B cell (primary cell): ENCODE results near the gene CDHR5.

Experiments
- EZH2 ChIP-seq: IDR thresholded peaks from 2 replicates; pipeline ENCODE4 v1.6.1; 2012; ENCODE audit warnings: borderline replicate concordance, low read depth, mild to moderate bottlenecking, moderate library complexity, low read length; ENCODE audit not compliant: insufficient read depth, poor library complexity, severe bottlenecking
- TF ChIP-seq, protein P1 (sequence below): fragments of 200-600 bp; IDR thresholded peaks from one replicate; pipeline ENCODE4 v1.8.0; 2022; ENCODE audit warnings: antibody characterized with exemption, mild to moderate bottlenecking

DNA sequence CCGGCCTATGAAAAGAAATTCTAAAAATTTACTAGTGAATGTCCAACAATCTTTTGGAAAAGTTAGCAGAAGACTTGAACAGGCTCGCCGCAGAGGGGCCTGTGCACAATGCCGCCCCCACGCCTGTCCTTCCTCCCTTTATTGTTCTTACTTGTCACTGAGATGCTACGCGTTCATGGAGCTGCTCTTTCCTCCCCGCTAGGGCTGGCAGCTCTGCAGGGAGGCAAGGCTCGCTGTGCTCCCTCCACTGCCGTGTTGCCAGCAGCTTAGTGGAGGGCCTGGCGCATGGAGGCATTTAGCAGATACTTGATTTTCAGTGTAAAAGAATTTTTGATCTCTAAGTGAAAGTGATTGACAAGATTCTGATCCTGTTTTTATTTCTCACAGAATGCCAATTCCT lies 33.8 kb downstream of the CDHR5 start:
- TF ChIP-seq, protein P1, sequence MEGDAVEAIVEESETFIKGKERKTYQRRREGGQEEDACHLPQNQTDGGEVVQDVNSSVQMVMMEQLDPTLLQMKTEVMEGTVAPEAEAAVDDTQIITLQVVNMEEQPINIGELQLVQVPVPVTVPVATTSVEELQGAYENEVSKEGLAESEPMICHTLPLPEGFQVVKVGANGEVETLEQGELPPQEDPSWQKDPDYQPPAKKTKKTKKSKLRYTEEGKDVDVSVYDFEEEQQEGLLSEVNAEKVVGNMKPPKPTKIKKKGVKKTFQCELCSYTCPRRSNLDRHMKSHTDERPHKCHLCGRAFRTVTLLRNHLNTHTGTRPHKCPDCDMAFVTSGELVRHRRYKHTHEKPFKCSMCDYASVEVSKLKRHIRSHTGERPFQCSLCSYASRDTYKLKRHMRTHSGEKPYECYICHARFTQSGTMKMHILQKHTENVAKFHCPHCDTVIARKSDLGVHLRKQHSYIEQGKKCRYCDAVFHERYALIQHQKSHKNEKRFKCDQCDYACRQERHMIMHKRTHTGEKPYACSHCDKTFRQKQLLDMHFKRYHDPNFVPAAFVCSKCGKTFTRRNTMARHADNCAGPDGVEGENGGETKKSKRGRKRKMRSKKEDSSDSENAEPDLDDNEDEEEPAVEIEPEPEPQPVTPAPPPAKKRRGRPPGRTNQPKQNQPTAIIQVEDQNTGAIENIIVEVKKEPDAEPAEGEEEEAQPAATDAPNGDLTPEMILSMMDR: no peak
- TF ChIP-seq EZH2: no peak
